Measurements from ENCODE around the gene SPEM1. TPM values are rescaled to one million over a fixed set of nuclear protein-coding genes. Genes with fewer than 3 reads are reported as not detected.

SPEM1 gene
- total RNA-seq, 2 experiments from 2014 or later = not detected

GRCh38 chr17:7389924-7390910 lies 29.9 kb upstream of the SPEM1 start:
- Mint-ChIP-seq H3K4me1 (peaks cover 34% of the 10 kb centered on the region), H3K36me3 (ENCODE audit: low read depth) (peaks cover 53% of the 10 kb centered on the region), H3K27me3 (no peaks in the 10 kb centered on the region), H3K4me3 (no peak overlapping the region), H3K27ac (no peak overlapping the region), H3K9me3 (no peaks in the 10 kb centered on the region)
- POLR2A ChIA-PET = interaction anchor here (1.3 to 1.4 kb wide), 3 partner anchors 9 to 23 kb away, joined by 3 to 6 read pairs (median 3); partner anchors contain the start of gene TMEM256
- CTCF ChIA-PET = interaction anchor here (1.7 kb wide), 1 partner anchor 34 kb away, joined by 5 read pairs; no protein-coding TSS in a partner anchor
- no peak for DNase-seq

DNA sequence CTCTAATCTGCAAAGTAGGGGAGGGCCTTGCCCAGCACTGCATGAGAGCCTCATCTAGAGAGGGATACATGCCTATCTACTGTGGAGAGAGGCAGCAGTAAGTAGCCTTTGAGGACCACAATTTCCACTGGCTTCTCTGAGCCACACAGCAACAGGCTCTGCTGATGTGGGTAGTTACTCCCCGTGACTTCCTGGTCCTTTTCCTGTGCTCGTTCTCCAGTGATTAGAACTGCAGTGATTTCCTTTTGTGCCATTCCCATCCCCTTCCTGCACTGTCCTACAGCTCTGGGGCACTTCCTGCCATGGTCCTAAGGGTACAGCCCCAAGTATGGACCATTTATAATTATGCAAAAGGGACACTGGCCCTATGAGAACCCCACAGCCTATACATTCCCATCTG lies 28.8 kb upstream of the SPEM1 start:
- Mint-ChIP-seq H3K27me3 (no peaks in the 10 kb centered on the region), H3K27ac (peak overlapping the region; percentile 52), H3K9me3 (no peaks in the 10 kb centered on the region), H3K36me3 (ENCODE audit: low read depth) (peaks cover 53% of the 10 kb centered on the region), H3K4me3 (peak overlapping the region; percentile 24), H3K4me1 (peaks cover 37% of the 10 kb centered on the region)
- CTCF ChIA-PET = no interaction called here
- no peak for DNase-seq
- POLR2A ChIA-PET = interaction anchor here (1.3 to 1.4 kb wide), 2 partner anchors 8 to 22 kb away, joined by 3 read pairs; no protein-coding TSS in a partner anchor

DNA sequence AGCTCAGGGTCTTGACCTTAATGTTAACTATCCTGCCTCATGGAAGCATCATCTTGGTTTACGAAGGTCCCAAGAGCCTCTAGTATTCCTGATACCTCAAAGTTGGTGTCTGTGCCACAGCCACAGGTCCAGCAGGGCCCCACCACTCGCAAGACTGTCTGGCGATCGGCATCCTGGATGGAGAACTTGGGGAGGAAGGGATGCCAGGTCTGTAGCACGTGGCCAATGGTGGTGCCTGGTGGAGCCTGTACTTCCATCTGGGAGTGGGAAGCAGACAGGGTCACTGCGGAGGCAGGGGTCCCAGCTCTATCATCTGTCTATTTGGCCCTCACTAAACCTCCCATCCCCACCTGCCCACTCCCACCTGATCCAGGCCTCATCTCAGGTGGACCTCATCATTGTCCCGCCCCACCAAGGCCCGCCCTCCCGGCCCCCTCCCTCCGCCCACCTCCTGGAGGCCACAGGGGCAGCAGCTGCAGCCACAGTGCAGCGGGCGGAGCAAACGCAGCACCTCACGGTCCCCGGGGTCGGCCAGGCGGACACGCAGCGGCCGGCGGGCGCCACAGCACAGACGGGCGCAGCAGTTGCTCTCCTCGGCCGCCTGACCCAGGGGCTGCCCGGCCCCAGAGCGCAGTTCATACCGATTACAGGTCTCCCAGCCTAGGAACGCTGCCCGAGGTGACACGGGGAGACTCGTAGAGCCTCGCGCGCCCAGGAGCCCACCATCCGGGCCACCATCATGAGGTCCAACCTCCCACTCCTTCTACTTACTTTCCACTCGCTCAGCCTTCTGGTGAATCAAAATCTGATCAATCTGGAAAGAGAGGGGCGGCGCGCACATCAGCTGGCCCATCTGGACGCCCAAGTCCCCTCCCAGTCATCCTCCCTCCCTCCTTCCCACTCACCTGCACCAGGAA lies 27.2 kb upstream of the SPEM1 start:
- POLR2A ChIA-PET = interaction anchor here (1.0 to 4.2 kb wide), 5 partner anchors 10 to 294 kb away, joined by 3 to 22 read pairs (median 16); partner anchors contain the start of genes TMEM102, TMEM256 and TP53
- peak overlapping the region; percentile 61 for H3K27ac Mint-ChIP-seq
- H3K4me3 Mint-ChIP-seq = peak overlapping the region; percentile 92
- no peaks in the 10 kb centered on the region for H3K9me3 Mint-ChIP-seq
- H3K36me3 Mint-ChIP-seq (ENCODE audit: low read depth) = peaks cover 46% of the 10 kb centered on the region
- DNase-seq = no peak
- CTCF ChIA-PET = interaction anchor here (0.6 kb wide), 1 partner anchor 22 kb away, joined by 4 read pairs; no protein-coding TSS in a partner anchor
- H3K27me3 Mint-ChIP-seq = no peaks in the 10 kb centered on the region
- peaks cover 37% of the 10 kb centered on the region for H3K4me1 Mint-ChIP-seq

DNA sequence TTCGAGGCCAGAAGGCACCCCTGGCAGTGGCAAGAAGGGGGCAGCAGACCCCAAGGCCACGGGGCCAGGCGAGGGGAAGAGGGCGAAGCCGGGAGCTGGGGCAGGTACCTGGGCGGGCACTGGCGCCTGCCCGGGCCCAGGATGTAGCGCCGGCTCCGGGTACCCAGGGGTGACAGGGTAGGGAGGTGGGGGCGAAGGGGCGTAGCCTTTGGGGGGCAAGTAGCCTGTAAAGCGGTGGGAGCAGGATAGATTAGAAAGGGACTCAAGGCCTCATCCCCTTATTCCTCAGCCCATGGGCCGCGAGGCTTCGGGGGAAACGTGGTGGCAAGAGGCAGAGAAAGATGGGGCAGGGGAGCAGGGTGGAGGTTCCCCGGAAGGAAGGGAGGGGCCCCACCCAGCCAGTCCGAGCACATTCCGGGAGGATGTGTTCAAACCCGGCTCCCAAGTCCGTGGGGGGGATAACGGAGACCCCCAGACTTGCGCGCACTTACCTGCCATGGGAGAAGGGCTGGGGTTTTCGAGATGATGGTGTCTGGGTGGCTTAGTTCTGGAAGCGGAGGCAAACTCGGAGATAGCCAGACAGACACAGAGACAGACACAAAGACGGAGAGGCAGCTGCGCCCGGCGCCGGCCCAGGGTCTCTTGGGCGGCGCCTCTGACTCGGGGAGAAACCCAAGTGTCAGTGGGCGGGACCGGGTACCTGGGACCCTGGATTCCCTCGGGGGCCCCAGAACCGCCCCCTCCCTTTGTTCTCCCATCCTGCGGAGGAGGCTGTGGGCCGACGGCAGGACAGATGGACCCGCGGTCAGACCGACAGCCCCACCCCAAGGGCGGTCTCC lies 26.3 kb upstream of the SPEM1 start:
- peak; percentile 47 for DNase-seq
- Mint-ChIP-seq H3K27ac (peak overlapping the region; percentile 82), H3K4me1 (peaks cover 37% of the 10 kb centered on the region), H3K36me3 (ENCODE audit: low read depth) (peaks cover 46% of the 10 kb centered on the region), H3K9me3 (no peaks in the 10 kb centered on the region), H3K27me3 (no peaks in the 10 kb centered on the region), H3K4me3 (peak overlapping the region; percentile 92)
- CTCF ChIA-PET = interaction anchor here (0.6 to 1.4 kb wide), 6 partner anchors 8 to 167 kb away, joined by 3 to 8 read pairs (median 3); partner anchors contain the start of gene ACAP1
- POLR2A ChIA-PET = interaction anchor here (1.0 to 4.2 kb wide), 6 partner anchors 9 to 293 kb away, joined by 3 to 22 read pairs (median 10); partner anchors contain the start of genes TMEM102, TMEM256 and TP53

DNA sequence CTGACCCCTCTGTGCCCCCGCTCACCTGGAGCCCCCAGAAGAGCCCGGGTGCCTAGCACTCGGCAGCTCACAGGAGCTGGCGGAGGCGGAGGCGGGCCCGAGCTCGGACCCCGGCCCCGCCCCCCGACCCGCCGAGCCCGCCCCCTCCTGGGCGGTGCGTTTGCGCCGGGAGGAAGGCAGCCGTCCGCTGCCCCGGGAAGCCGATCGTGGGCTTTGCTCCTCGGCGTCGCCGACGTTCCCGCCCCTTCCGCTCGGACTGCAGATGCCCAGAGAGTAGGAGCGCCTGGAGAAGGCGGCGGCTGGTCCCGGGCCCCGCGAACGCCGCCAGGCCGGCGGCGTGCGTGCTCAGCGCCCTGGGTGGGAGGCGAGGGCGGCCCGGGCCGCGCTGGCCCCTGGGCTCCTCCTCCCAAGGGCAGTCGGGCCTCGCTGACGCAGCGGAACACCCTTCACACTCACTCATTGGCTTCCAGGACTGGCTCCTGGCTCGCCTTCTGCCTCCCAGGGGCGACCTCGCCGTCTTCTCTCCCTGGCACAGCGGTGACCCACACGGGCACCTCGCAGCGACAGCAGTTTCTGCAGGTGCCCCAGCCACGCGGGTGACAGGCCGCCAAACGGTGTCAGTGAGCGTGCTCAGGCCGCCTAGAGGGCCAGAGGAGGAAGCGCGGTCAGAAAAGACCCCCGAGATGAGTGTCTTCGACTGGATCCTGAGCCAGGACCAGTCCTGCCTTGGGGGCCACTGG lies 25.5 kb upstream of the SPEM1 start, which contains the start of gene PLSCR3:
PLSCR3 (minus strand) TSS at position 74 of the 740 bp plus-strand sequence. CDS start 415 bp downstream, outside the sequence.
- peaks cover 37% of the 10 kb centered on the region for H3K4me1 Mint-ChIP-seq
- peak; percentile 85 for DNase-seq
- H3K9me3 Mint-ChIP-seq = no peaks in the 10 kb centered on the region
- ChIA-PET POLR2A (interaction anchor here (1.3 to 4.2 kb wide), 5 partner anchors 9 to 293 kb away, joined by 3 to 22 read pairs (median 16); partner anchors contain the start of genes TMEM102, TMEM256 and TP53), CTCF (interaction anchor here (0.9 to 1.4 kb wide), 4 partner anchors 9 to 166 kb away, joined by 3 to 8 read pairs (median 4); no protein-coding TSS in a partner anchor)
- no peaks in the 10 kb centered on the region for H3K27me3 Mint-ChIP-seq
- H3K36me3 Mint-ChIP-seq (ENCODE audit: low read depth) = peaks cover 39% of the 10 kb centered on the region
- peak within 1 kb of the TSS; percentile 84 for H3K27ac Mint-ChIP-seq
- H3K4me3 Mint-ChIP-seq = peak within 1 kb of the TSS; percentile 92

DNA sequence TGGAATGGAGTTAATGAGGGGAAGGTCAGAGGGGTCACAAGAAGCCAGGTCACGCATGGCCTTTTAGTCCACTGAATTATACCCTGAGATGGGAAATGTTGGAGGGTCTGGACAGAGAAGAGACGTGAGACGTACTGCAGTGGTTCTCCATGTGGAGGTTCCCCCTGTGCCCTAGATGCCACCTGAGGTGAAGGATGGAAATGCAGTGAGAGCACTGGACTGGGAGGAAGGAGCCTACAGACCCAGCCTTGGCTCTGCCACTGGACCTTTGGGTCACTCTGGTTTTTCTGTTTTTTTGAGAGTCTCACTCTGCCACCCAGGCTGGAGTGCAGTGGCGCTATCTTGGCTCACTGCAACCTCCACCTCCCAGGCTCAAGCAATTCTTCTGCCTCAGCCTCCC lies 24.0 kb upstream of the SPEM1 start:
- Mint-ChIP-seq H3K9me3 (no peaks in the 10 kb centered on the region), H3K27ac (peak overlapping the region; percentile 8), H3K4me1 (peaks cover 30% of the 10 kb centered on the region), H3K36me3 (ENCODE audit: low read depth) (peaks cover 27% of the 10 kb centered on the region), H3K4me3 (peak overlapping the region; percentile 1), H3K27me3 (no peaks in the 10 kb centered on the region)
- CTCF ChIA-PET = no interaction called here
- no peak for DNase-seq
- POLR2A ChIA-PET = interaction anchor here (2.6 to 4.2 kb wide), 3 partner anchors 7 to 39 kb away, joined by 10 to 22 read pairs (median 19); partner anchors contain the start of genes TMEM102 and TMEM256

DNA sequence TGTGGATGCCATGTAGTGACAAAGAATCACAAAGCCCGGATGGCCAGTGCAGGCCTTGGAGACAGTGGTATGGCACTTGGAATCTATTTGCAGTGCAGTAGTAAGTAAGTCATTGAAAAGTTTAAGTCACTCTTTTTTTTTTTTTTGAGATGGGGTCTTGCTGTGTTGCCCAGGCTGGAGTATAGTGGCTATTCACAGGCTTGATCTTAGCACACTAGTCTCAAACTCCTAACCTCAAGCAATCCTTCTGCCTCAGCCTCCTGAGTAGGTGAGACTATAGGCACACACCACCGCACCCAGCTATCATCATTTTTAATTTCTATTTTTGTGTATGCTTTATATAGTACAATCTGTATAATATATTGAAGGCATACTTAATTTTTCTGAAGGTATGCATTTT lies 21.5 kb upstream of the SPEM1 start:
- CTCF ChIA-PET = interaction anchor here (1.6 kb wide), 1 partner anchor 28 kb away, joined by 4 read pairs; no protein-coding TSS in a partner anchor
- Mint-ChIP-seq H3K4me1 (peaks cover 21% of the 10 kb centered on the region), H3K4me3 (no peak overlapping the region), H3K9me3 (no peaks in the 10 kb centered on the region), H3K27me3 (no peaks in the 10 kb centered on the region), H3K27ac (no peak overlapping the region), H3K36me3 (ENCODE audit: low read depth) (peaks cover 12% of the 10 kb centered on the region)
- no peak for DNase-seq
- POLR2A ChIA-PET = interaction anchor here (0.8 to 2.6 kb wide), 7 partner anchors 8 to 87 kb away, joined by 3 to 10 read pairs (median 6); partner anchors contain the start of genes GPS2 and POLR2A

DNA sequence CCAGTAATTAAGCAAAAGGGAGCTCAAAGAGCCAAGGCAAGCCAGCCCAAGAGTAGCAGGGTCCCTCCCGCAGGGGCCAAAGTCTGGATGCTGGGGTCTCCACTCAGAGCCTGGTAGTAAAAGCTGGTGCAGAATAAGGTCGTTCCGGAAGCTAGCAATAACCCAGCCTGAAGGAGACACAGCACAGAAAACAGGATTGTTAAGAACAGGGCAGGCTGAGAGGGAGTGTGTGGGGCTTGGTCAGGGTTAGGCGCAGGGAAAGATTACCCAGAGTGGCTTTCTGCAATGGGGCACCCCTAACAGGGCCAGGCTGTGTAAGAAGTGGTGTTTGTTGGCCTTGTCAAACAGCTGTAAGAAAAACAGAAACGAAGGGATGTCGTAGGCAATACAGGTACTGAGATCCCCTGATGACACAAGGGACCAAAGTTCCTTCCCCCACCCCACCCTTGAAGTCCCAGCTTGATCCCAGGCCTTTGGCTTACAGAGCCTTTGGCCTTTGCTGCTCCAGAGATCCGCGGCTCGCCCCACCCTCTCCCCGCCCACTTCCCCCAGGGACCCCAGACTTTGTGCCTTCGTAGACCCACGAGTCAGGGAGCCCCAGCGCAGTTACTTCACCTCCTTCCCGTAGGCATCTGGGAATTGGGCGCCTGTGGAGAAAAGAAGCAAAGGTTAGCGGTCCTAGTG lies 16.9 kb upstream of the SPEM1 start:
- Mint-ChIP-seq H3K4me1 (peaks cover 23% of the 10 kb centered on the region), H3K27ac (peak overlapping the region; percentile 91), H3K36me3 (ENCODE audit: low read depth) (peaks cover 7% of the 10 kb centered on the region), H3K4me3 (peak overlapping the region; percentile 95), H3K27me3 (peaks cover 13% of the 10 kb centered on the region), H3K9me3 (no peaks in the 10 kb centered on the region)
- peak; percentile 34 for DNase-seq
- CTCF ChIA-PET = interaction anchor here (0.5 to 3.4 kb wide), 4 partner anchors 11 to 53 kb away, joined by 3 to 18 read pairs (median 3); partner anchors contain the start of genes TMEM102 and TMEM95
- POLR2A ChIA-PET = interaction anchor here (0.6 to 3.0 kb wide), 22 partner anchors 9 to 454 kb away, joined by 3 to 24 read pairs (median 4); partner anchors contain the start of genes ACAP1, MPDU1, NAA38 and PLSCR3

- DNase-seq = no peak
- H3K27me3 Mint-ChIP-seq = peaks cover 13% of the 10 kb centered on the region
- peak overlapping the region; percentile 95 for H3K4me3 Mint-ChIP-seq
- POLR2A ChIA-PET = interaction anchor here (0.6 to 3.0 kb wide), 20 partner anchors 9 to 454 kb away, joined by 3 to 24 read pairs (median 4); partner anchors contain the start of genes ACAP1, MPDU1, NAA38 and PLSCR3
- CTCF ChIA-PET = interaction anchor here (0.6 to 3.4 kb wide), 7 partner anchors 10 to 688 kb away, joined by 3 to 18 read pairs (median 4); partner anchors contain the start of gene TMEM102
- H3K27ac Mint-ChIP-seq = peak overlapping the region; percentile 91
- H3K4me1 Mint-ChIP-seq = peaks cover 24% of the 10 kb centered on the region
- no peaks in the 10 kb centered on the region for H3K9me3 Mint-ChIP-seq
- peaks cover 7% of the 10 kb centered on the region for H3K36me3 Mint-ChIP-seq (ENCODE audit: low read depth)
Measured at GRCh38 chr17:7403727-7403976, 16.5 kb upstream of the SPEM1 start.

Data from activated CD4-positive, alpha-beta memory T cell treated with anti-CD3 and anti-CD28 coated beads, Interleukin-2, amount 10 ng/mL, durations not matched to agents 7 days and 5 days (primary cell).